GM19395 (cell line): Measurements from ENCODE around the gene CYP39A1.
A peak's percentile ranks its signal among the peaks of the same experiment; 100 is the strongest.
"Not testable (repeated sequence)": the region's sequence is repeated elsewhere in the genome, so short reads cannot be mapped to it uniquely, and the experiment has no call there.

Experiments used
- ATAC-seq: cut with Tn5 transposase; IDR thresholded peaks from one replicate; pipeline ENCODE4 v1.9.1; 2021; ENCODE audit warnings: mild to moderate bottlenecking, moderate library complexity; ENCODE audit not compliant: unreplicated experiment

Gene CYP39A1

DNA sequence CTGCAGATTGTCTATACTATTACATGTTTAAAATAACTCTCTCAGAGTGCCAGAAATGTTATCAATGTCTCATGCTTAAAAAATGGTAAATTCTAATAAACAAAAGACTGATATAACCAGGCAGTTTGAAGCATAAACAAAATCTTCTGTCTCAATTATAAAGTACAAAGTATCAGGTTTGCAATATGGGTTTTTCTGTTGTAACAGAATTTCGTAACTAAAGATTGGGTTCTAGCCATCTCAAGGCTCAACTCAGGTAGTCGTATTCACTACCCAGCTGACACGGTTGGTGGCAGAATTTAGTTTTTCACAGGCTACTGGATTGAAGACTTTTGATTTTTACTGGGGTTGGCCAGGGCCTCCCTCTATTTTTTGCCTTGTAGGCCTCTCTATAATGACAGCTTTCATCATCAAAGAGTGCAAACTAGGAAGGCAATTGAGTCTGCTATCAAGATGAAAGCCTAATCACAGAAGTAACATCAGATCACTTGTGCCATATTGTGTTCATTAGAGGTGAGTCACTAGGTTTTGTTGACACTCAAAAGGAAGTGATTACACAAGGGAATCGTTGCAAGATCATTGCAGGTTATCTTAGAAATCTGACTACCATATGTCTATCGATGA lies 3.6 kb downstream of the CYP39A1 start:
- no peak for ATAC-seq

DNA sequence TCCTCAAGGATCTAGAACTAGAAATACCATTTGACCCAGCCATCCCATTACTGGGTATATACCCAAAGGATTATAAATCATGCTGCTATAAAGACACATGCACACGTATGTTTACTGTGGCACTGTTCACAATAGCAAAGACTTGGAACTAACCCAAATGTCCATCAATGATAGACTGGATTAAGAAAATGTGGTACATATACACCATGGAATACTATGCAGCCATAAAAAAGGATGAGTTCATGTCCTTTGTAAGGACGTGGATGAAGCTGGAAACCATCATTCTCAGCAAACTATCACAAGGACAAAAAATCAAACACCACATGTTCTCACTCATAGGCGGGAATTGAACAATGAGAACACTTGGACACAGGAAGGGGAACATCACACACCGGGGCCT lies 4.5 kb downstream of the CYP39A1 start:
- not testable (repeated sequence) for ATAC-seq

DNA sequence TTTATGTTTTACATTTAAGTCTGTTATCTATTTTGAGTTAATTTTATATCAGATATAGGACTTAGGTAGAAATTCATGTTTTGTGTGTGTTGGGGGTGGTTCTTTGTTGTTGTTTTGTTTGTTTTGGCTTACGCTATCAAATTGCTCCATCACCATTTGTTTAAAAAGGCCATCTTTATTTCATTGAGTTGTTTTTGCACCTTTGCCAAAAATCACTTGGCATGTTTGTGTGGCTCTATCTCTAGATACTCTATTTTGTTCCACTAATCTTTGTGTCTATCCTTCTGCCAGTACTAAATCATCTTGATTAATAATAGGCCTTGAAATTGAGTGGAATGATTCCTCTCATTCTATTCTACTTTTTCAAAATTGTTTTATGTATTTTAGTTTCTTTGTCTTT lies 7.4 kb downstream of the CYP39A1 start:
- no peak for ATAC-seq

DNA sequence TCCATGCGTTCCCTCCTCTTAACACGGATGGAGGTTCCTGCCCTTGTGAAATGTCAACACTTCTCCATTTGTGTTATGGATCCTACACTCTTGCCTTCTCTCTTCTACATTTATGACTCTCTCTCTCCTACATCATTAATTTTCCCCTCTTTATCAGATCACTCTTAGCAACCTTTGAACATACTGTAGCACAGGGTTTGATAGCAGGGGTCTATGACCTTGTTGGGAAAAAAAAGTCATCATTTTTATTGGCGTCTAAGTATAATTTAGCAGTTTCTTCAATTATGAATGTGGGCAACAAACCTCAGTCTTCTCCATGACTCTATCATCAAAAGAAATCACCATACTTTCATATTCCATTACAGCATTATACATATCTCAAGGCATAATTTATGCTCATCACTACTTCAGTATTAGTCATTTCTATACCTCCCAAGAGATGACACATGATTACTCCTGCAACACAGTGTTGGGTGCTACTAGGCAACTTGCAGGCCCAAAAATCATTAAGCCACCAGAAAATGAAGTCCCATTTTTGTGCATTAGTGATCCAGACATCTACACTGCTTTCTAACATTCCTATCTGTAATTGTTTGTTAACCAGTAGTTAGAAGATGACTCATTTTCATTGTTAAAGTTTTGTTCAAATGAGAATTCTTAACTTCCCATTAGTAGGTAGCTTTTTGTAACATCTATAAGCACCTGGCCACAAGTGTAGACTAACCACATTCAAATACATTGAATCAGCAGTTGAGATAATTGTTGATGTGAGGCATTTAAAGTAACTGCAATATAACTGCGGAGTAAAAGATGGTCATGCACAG lies 9.5 kb downstream of the CYP39A1 start:
- ATAC-seq: no peak

DNA sequence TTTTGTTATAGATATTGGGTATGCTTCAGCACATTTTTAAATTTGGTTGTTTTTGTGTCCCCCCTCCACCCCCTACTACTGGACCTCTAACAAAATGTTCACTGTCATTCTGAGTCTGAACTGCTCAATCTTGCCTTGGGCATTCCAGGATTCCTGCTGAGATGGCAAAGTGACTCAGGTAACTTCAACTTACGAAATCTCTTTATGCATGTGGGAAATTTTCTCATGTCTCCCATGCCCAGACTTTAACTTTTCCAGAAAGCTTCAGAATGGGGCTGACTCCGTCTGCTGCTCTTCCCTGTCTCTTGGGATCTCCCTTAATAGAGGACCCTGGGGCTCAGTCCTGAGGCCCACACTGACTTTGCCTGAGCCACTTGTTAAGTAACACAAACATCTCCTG lies 14.0 kb downstream of the CYP39A1 start:
- no peak for ATAC-seq

DNA sequence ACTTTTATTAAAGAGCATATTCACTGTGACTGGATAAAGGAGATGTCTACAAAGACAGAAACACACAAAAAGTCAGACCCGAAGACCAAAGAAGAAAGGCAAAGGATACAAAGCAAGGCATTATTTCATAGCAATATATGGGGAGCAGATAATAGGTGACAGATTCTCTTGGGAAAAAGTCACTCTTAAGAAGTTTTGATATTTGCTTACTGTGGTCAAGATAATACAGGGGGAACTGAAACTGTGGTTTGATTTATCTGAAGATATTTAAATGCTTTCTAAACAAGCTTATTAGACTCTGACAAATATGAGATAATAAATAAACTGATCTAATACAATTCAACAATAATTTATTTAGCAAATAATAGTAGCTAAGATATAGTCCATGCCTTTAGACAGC lies 14.7 kb downstream of the CYP39A1 start:
- no peak for ATAC-seq

DNA sequence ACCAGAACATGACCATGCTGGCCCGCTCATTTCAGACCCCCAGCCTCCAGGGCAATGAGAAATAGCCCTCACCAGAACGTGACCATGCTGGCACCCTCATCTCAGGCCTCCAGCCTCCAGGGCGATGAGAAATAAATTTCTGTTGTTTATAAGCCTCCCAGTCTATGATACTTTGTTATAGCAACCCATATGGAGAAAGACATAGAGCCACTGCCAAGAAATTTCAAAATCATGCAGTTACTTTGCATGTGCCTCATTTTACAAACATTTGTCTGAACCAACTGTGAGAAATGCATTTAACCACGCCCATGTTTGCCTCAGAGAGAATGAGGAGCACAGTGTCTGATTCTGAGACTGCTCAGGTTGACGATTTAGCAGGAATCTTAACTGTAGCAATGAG lies 15.5 kb downstream of the CYP39A1 start:
- ATAC-seq: no peak

DNA sequence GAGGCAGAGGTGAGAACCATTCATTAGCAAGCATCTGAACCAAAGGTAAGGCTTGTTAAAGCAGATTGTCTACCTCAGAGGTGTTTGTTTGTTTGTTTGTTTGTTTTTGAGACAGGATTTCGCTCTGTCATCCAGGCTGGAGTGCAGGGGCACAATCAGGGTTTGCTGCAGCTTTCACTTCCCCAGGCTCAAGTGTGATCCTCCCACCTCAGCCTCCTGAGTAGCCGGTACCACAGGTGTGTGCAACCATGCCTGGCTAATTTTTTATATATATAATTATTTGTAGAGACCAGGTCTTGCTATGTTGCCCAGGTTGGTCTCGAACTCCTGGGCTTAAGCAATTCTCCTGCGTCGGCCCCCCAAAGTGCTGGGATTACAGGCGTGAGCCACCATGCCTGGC lies 17.2 kb downstream of the CYP39A1 start:
- ATAC-seq: no peak

DNA sequence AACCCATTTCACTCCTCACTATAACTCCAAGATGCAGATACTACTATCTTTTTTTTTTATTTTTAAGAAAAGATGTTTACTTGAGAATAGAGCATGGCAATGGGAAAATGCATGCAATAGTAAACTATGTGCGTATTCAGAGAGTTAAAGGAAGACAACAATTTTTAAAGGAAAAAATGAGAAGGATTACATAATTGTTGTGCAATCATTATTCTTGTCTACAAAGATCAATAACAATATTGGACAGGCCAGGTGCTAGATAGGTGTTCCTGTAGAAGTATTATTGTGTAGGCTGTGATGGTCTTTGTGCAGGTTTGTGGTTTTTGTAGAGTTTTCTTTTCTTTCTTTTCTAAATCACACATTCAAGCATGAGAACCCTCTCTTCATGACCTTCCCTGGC lies 20.6 kb downstream of the CYP39A1 start:
- ATAC-seq: no peak

DNA sequence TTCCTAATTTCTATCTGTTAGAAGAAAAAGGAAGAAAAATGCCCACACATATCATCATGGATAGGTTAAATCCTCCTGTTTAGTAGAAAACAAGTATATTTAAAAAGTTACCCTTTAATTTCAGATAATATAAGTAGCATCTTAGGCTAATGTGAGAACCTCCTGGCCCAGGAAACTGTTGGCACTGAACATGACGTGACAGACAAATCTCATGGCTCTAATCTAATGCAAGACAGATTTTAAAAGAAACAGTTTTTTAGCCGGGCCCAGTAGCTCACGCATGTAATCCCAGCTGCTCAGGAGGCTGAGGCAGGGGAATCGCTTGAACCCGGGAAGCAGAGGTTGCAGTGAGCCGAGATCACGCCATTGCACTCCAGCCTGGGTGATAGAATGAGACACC lies 22.9 kb downstream of the CYP39A1 start:
- no peak for ATAC-seq

DNA sequence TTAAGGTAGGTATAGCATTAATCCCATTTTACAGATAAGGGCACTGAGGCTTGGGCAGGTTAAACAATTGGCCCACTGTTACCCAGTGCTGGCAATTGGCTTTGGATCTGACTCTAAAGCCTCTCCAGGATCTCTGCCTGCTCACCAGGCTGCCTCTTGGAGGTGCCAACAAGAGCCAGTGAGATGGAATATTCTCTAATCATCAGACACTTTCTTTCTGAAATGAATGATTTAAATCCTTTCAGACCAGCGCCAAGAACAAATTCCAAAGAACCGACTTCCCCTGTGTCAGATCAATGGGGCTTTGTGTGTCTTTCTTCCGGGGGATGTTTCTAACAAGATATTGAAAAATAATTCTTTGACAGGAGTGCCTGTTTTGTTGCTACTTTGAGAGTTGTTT lies 23.6 kb downstream of the CYP39A1 start:
- no peak for ATAC-seq

DNA sequence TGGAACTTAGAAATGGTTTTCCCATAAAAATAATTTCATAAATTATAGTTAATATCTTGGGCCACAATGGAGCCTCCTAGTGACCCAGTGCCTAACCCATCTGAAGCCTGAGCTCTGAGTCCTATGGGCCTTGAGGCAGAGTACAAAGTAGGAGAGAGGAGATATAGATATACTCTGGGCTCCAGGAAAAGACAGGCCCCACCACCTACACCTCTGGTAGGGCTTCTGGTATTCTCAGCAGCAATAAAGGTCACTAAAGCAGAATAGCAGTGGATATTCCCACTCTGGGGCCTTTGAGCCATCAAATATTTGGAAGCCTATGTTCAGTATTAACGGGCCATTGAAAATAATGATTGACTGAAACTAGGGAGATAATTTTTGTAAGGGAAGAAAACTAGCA lies 24.1 kb downstream of the CYP39A1 start:
- no peak for ATAC-seq

DNA sequence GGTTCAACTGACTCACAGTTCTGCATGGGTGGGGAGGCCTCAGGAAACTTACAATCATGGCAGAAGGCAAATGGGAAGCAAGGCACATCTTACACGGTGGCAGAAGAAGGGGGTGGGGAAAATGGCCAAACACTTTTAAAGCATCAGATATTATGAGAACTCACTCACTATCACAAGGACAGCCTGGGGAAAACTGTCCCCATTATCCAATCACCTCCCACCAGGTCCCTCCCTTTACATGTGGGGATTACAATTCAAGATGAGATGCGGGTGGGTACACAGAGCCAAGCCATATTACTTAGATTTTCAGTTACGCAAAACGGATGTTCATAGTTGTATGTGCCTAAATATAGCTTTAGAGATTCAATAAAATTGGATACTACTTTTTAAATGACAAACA lies 25.6 kb downstream of the CYP39A1 start:
- no peak for ATAC-seq

DNA sequence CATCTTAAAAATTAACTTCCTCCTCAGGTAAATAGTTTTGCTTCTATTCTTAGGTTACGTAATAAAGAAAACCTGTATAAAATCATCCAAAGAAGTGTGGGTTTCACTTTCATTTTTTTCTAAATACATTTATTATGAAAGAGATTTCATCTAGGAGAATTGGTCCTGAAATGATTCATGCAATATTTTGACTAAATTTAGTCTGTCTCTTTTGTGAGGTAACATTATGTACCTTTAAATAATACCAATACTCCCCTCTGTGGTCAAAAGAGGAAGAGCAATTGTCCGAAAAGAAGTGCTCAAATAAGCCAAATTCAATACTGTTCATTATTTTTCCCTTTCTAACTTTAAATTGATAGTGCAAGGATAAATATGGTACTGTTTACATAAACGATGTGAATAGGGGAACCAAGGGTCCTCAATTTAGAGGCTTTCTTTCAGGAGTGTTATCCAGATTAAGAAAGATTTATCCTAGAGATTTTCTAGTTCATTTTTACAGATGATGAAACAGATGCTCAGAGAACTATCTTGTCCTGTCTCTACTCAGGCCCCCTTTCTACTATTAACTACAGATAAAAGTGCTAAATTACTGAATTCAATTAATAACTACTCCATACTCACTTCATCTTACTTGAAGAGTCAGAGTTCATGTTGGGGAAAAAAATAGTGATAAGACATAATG lies 26.2 kb downstream of the CYP39A1 start:
- ATAC-seq: peak; percentile 86

DNA sequence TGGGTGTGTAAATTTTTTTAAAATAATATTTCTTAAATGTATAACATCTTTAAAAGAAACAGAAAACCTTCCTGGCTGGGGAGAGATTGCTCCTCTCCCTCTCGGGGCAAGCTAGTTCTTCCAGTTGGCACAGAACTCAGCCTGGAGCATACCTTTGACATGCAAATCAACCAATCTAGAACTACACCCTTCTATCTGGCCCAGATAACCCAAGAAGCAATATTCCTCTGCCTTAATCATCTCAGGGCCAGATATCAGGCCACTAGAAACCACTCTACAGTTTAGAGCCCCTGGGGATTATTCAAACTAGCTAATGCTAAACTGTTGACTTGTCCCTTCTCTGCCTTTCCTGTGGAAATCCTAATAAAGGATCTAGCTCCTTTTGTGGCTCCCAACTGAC lies 33.9 kb downstream of the CYP39A1 start:
- ATAC-seq: no peak

DNA sequence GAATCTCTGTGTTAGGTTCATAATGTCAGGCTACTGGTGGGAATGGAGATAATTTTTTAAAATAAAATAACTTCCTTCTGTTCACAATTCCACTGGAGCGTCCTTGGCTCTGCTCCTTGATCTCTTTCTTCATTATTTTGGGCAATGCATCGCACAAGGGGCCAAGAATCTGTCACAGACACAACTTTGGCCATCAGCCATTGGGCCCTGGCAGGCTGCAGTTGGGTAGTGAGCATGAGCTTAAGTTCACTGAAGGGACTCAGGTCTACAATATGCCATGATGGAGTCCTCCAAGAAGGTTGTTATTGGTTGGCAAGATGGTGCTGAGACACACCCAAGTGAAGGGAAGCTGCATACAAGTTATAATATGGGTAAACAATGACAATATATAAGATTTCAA lies 40.0 kb downstream of the CYP39A1 start:
- ATAC-seq: no peak

DNA sequence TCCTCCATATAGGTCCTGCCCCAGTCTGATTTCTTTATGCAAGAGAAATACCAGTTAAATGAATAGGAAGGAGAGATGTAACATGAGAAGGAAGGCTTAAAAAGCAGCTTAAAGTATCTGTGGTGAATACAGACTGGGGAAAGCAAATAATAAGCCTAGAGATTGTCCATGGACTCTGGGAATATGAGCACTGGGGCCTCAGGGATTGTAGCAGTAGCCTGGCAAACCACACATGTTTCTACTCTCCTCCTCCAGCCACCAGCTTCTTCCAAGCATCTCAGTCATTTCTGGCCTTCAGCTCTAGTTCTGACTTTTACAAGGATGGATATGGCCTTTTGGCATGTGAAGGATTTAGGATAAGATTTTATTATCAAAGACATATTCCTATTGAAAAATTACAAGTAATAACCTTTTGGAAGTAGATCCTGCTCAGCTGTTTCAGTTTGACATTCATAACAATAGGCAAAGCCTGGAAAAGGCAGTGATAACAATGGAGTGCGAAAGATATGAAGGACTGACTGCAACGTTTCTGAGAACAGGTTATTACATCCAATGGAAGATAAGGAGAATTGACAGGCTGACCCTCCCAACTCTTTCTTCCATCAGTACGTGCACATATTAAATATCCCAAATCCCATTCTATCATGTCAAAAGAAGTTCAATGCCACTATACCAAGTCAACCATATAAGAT lies 41.6 kb downstream of the CYP39A1 start:
- ATAC-seq: no peak

DNA sequence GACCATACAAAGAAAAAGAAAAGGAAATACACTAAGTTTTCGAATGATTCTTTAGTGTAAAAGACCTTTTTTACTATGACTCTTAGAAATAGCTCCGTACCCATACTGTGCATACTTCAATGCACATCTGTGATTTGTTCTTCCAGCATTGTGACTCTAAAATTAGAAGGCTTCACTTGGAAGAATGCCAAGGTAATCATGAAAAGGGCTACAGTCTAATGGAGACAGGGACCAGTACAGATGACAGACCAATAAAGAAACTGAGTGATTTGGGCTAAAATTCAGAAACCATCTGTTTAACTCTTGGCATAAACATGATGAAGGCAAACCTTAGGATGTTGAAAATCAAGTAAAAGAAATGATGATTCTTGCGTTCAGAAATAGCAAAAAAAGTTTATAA lies 46.3 kb downstream of the CYP39A1 start:
- no peak for ATAC-seq

DNA sequence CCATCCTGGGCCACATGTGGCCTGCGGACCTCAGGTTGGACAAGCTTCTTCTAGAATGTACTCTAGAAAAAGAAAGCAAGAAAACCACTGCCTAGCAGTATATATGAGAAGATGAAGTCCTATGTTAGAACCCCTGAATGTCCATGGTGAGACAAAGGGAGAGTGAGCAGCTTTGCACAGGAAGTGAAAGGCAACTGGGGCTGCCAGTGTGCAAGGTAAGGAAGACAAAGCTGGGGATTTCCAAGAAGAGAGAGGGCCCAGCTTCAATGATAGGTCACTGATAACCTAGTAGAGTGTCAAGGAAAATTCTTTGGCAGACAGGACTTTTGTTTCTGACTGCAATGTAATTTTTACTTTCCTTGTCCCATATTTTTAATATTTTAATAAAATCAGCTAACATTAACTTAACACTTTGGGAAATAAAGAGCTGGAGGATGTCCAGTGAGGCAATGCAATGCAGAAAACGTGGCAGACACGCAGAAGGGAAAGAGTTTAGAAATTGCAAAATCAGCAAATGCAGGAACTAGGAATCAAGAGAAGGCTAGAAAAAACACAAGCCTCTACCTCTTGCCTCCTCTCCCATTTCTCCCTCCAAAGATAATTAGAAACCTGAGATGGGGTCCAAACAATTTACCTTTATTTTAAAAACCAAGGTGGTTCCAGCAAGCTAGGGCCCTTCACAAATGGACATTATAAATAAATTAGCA lies 47.4 kb downstream of the CYP39A1 start:
- ATAC-seq: no peak

DNA sequence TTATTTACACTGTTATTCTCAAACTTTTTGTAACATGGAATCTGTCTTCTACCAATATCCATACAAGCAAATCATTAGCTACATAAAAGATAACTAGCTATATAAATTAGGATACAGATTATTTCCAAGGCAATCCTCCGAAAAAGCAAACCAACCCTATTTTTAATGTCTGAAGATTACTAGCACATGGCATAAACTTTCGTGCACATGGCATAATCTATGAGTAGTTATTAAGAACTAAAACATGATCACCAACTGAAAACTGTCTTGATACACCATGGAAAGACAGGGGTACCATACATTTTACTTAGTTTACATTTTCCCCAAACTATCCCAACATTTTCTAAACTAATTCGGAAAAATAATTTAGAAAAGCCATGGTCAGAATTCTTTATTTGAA lies 54.4 kb downstream of the CYP39A1 start:
- no peak for ATAC-seq

DNA sequence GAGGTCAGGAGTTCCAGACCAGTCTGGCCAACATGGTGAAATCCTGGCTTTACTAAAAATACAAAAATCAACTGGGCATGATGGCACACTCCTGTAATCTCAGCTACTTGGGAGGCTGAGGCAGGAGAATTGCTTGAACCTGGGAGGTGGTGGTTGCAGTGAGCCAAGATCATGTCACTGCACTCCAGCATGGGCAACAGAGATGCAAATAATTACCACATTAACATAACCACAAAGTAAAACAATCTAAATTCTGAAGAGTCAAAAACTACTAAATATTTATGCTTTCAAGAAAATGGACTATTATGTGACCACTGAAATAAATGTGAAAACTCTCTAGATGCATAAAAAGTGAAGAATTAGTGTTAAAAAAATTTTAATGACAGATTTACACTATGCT lies 59.9 kb downstream of the CYP39A1 start:
- ATAC-seq: no peak
